Measurements from ENCODE around the gene LIMS1. TPM values are rescaled to one million over a fixed set of nuclear protein-coding genes. Genes with fewer than 3 reads are reported as not detected.
"Not testable (repeated sequence)": the region's sequence is repeated elsewhere in the genome, so short reads cannot be mapped to it uniquely, and the experiment has no call there.

LIMS1 gene
- total and polyA plus RNA-seq, 2 experiments from 2014 or later: 82.0 to 122 TPM

DNA sequence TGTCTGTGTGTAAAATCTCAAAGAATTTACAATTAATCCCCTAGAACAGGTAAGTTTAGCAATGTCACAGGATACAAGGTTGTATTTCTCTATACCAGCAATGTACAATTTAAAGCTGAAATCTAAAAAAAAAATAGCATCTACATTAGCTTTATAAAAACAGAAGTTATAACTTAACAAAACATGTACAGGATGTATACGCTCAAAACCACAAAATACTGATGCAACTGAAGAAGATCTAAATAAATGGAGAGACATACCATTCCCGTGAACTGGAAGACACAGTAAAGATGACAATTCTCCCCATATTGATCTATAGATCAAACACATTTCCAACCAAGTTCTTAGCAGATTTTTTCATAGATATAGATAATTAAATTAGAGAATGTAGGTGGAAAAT lies 167.5 kb downstream of the LIMS1 start:
- H3K4me1 ChIP-seq (ENCODE audit: insufficient read depth): no peaks in the 10 kb centered on the region
- no peak overlapping the region for H2AFZ ChIP-seq
- TF ChIP-seq EZH2 (IDR thresholded peaks at IDR 0.05; ENCODE audit: insufficient read depth, poor library complexity, severe bottlenecking) (no peak), EZH2phosphoT487 (IDR thresholded peaks at IDR 0.05; ENCODE audit: insufficient read depth, low read depth) (no peak)
- no peaks in the 10 kb centered on the region for H3K79me2 ChIP-seq (ENCODE audit: insufficient read depth)
- DNase-seq: no peak
- H3K9ac ChIP-seq: no peak overlapping the region
- no peak overlapping the region for H3K4me2 ChIP-seq (ENCODE audit: unreplicated experiment)
- H3K27me3 ChIP-seq (replicated peaks; ENCODE audit: insufficient read depth): no peaks in the 10 kb centered on the region
- no peaks in the 10 kb centered on the region for H3K9me3 ChIP-seq (ENCODE audit: low read depth)
- 93 to 97% methylated on average over 2 of the region's 2 CpGs for WGBS, 2 experiments (ENCODE audit: low coverage in 1 of 2, low lambda C conversion rate in 2 of 2, missing lambda C conversion rate in 2 of 2)
- H4K20me1 ChIP-seq (ENCODE audit: insufficient read depth): no peaks in the 10 kb centered on the region
- no peaks in the 10 kb centered on the region for H3K36me3 ChIP-seq (ENCODE audit: low read depth)
- in situ Hi-C loops (cut with MboI): no loop called here
- H3K9me2 ChIP-seq (ENCODE audit: insufficient read depth): no peaks in the 10 kb centered on the region
- H3K4me3 ChIP-seq: no peak overlapping the region
- H3F3A ChIP-seq (ENCODE audit: insufficient read depth): no peaks in the 10 kb centered on the region
- no peak overlapping the region for H3K27ac ChIP-seq

DNA sequence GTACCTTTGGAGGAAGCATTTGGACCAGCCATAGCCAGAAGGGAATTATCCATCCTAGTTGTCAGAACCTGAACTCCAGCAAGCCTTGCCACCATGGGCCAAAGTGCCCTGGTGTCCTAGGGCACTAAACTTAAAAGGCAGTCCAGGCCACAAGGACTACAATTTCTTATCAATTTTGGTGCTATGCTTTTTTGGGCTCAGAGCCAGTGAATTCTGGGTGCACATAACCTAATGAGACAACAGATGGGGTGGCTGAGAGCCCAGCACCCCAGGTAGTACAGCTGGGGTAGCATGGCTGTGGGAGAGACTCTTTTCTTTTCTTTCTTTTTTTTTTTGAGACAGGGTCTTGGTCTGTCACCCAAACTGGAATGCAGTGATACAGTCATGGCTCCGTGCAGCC lies 170.6 kb downstream of the LIMS1 start:
- no peaks in the 10 kb centered on the region for H3K79me2 ChIP-seq (ENCODE audit: insufficient read depth)
- TF ChIP-seq EZH2 (IDR thresholded peaks at IDR 0.05; ENCODE audit: insufficient read depth, poor library complexity, severe bottlenecking) (no peak), EZH2phosphoT487 (IDR thresholded peaks at IDR 0.05; ENCODE audit: insufficient read depth, low read depth) (no peak)
- no peaks in the 10 kb centered on the region for H3K9me3 ChIP-seq (ENCODE audit: low read depth)
- no peaks in the 10 kb centered on the region for H3K27me3 ChIP-seq (replicated peaks; ENCODE audit: insufficient read depth)
- H2AFZ ChIP-seq: no peak overlapping the region
- H3F3A ChIP-seq (ENCODE audit: insufficient read depth): no peaks in the 10 kb centered on the region
- H3K9ac ChIP-seq: no peak overlapping the region
- WGBS, 2 experiments (ENCODE audit: low coverage in 1 of 2, low lambda C conversion rate in 2 of 2, missing lambda C conversion rate in 2 of 2): 100% methylated on average over 1 of the region's 1 CpG
- H3K4me1 ChIP-seq (ENCODE audit: insufficient read depth): no peaks in the 10 kb centered on the region
- H4K20me1 ChIP-seq (ENCODE audit: insufficient read depth): no peaks in the 10 kb centered on the region
- H3K36me3 ChIP-seq (ENCODE audit: low read depth): no peaks in the 10 kb centered on the region
- H3K4me2 ChIP-seq (ENCODE audit: unreplicated experiment): no peak overlapping the region
- no peak overlapping the region for H3K4me3 ChIP-seq
- H3K9me2 ChIP-seq (ENCODE audit: insufficient read depth): no peaks in the 10 kb centered on the region
- no peak overlapping the region for H3K27ac ChIP-seq
- in situ Hi-C loops (cut with MboI): no loop called here
- DNase-seq: no peak

DNA sequence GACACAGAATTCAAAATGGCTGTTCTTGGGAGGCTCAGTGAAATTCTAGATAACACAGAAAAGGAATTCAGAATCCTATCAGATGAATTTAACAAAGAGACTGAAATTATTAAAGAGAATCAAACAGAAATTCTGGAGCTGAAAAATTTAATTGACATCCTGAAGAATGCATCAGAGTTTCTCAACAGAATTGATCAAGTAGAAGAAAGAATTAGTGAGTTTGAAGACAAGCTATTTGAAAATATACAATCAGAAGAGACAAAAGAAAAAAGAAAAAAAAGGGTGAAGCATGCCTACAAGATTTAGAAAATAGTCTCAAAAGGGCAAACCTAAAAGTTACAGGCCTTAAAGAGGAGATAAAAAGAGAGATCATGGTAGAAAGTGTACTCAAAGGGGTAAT lies 173.0 kb downstream of the LIMS1 start:
- no peaks in the 10 kb centered on the region for H3K36me3 ChIP-seq (ENCODE audit: low read depth)
- no peaks in the 10 kb centered on the region for H3F3A ChIP-seq (ENCODE audit: insufficient read depth)
- no peaks in the 10 kb centered on the region for H4K20me1 ChIP-seq (ENCODE audit: insufficient read depth)
- no peaks in the 10 kb centered on the region for H3K27me3 ChIP-seq (replicated peaks; ENCODE audit: insufficient read depth)
- no peak for DNase-seq
- no peak overlapping the region for H3K4me2 ChIP-seq (ENCODE audit: unreplicated experiment)
- H3K4me1 ChIP-seq (ENCODE audit: insufficient read depth): no peaks in the 10 kb centered on the region
- no peaks in the 10 kb centered on the region for H3K79me2 ChIP-seq (ENCODE audit: insufficient read depth)
- TF ChIP-seq EZH2phosphoT487 (IDR thresholded peaks at IDR 0.05; ENCODE audit: insufficient read depth, low read depth) (no peak), EZH2 (IDR thresholded peaks at IDR 0.05; ENCODE audit: insufficient read depth, poor library complexity, severe bottlenecking) (no peak)
- no peaks in the 10 kb centered on the region for H3K9me3 ChIP-seq (ENCODE audit: low read depth)
- no peak overlapping the region for H2AFZ ChIP-seq
- no peak overlapping the region for H3K4me3 ChIP-seq
- in situ Hi-C loops (cut with MboI): no loop called here
- H3K9ac ChIP-seq: no peak overlapping the region
- no peak overlapping the region for H3K27ac ChIP-seq
- H3K9me2 ChIP-seq (ENCODE audit: insufficient read depth): no peaks in the 10 kb centered on the region

DNA sequence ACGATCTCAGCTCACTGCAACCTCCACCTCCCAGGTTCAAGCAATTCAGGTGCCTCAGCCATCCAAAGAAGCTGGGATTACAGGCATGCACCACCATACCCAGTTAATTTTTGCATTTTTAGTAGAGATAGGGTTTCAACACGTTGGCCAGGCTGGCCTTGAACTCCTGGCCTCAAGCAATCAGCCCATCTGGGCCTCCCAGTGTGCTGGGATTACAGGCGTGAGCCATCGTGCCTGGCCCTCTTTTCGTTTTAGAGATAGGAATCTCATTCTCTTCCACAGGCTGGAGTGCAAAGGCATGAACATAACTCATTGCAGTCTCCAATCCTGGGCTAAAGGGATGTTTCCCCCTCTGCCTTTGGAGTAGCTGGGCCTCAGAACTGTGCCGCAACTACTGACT lies 182.7 kb downstream of the LIMS1 start:
- H3K9me3 ChIP-seq (ENCODE audit: low read depth); H3K4me2 ChIP-seq (ENCODE audit: unreplicated experiment); H3K4me3 ChIP-seq; H4K20me1 ChIP-seq (ENCODE audit: insufficient read depth); H3K36me3 ChIP-seq (ENCODE audit: low read depth); H3K27me3 ChIP-seq (replicated peaks; ENCODE audit: insufficient read depth); H3K9me2 ChIP-seq (ENCODE audit: insufficient read depth); DNase-seq; H3K4me1 ChIP-seq (ENCODE audit: insufficient read depth); H3K9ac ChIP-seq; in situ Hi-C loops (cut with MboI); H3K27ac ChIP-seq; H3F3A ChIP-seq (ENCODE audit: insufficient read depth): not testable (repeated sequence)
- Histone ChIP-seq H3K79me2 (ENCODE audit: insufficient read depth) (peaks cover 25% of the 10 kb centered on the region), H2AFZ (peak overlapping the region; percentile 33; the same call in 1 of the 2 replicates)
- WGBS, 2 experiments (ENCODE audit: low coverage in 1 of 2, low lambda C conversion rate in 2 of 2, missing lambda C conversion rate in 2 of 2): 56 to 61% methylated on average over 6 of the region's 6 CpGs

All from GM23248 (cell line).